Right lobe of liver (tissue), 6 donors: ENCODE data around the gene PET100. TPM values are rescaled to one million over a fixed set of nuclear protein-coding genes. Genes with fewer than 3 reads are reported as not detected.
A peak's percentile ranks its signal among the peaks of the same experiment; 100 is the strongest.

Source experiments
- ATAC-seq, 4 donors: fragments of 200-7000 bp; cut with Tn5 transposase; one replicate each; pipeline ENCODE4 v1.9.1; 2020; ENCODE audit warnings: mild to moderate bottlenecking in 4 of 4, moderate library complexity in 4 of 4
- DNase-seq, 3 donors: peaks; one replicate each; pipeline ENCODE4 v3.0.0-alpha.2; 2020
- H3K27ac ChIP-seq, 3 donors: fragments of 200-600 bp; one replicate each; pipeline ENCODE4 v1.8.0; 2022
- H3K27me3 ChIP-seq, 2 donors: fragments of 200-600 bp; one replicate each; pipeline ENCODE4 v1.8.0; 2022
- H3K36me3 ChIP-seq, 4 donors: fragments of 200-600 bp; sonication (generic) in 1 of 4; one replicate each; pipeline versions ENCODE4 v1.5.1 to v1.8.0; 2017 to 2022; ENCODE audit warnings: control low read depth in 1 of 4
- H3K4me1 ChIP-seq, 4 donors: fragments of 200-600 bp; sonication (generic) in 1 of 4; one replicate each; pipeline versions ENCODE4 v1.5.1 to v1.8.0; 2017 to 2022; ENCODE audit warnings: control low read depth in 1 of 4
- H3K4me3 ChIP-seq, 3 donors: fragments of 200-600 bp; one replicate each; pipeline ENCODE4 v1.8.0; 2022
- H3K9me3 ChIP-seq, 4 donors: fragments of 200-600 bp; sonication (generic) in 1 of 4; one replicate each; pipeline versions ENCODE4 v1.5.1 to v1.8.0; 2017 to 2022; ENCODE audit warnings: control low read depth in 1 of 4
- POLR2A ChIP-seq: fragments of 450-650 bp; IDR thresholded peaks from one replicate; pipeline ENCODE4 v1.6.1; 2017; ENCODE audit warnings: antibody characterized with exemption, mild to moderate bottlenecking
- WGBS: methylation state at CpG from one replicate; pipeline ENCODE4 v1.1.6; 2018; ENCODE audit warnings: low coverage, low lambda C conversion rate; ENCODE audit not compliant: insufficient coverage; ENCODE audit errors: missing lambda C conversion rate; 5-methylcytosine and 5-hydroxymethylcytosine counted together
- intact Hi-C, 2 donors: fragments of 100-400 bp; cut with DNase I; formaldehyde crosslinking; loops; one replicate each; pipeline versions ENCODE4 v1.11.2 to v1.14.1; 2022
- total RNA-seq, 6 experiments: library from RNA; depleted of rRNA in 2 of 6; stranded (reverse); fragments of >200 nt in 2 of 6; fragmentation: NEBNext Ultra II Directional in 3 of 6; extraction: Animal tissue kit (Norgen Biotek cat#: 25700) in 3 of 6; gene quantifications; one replicate each; pipeline versions ENCODE4 v1.1.0 to v1.2.4, GENCODE V29; 2016 to 2023
- TF ChIP-seq, protein P1 (sequence below), 4 donors: fragments of 200-600 bp in 3 of 4; fragments of 450-650 bp in 1 of 4; IDR thresholded peaks; one replicate each; pipeline versions ENCODE4 v1.5.1 to v1.8.0; 2016 to 2022; ENCODE audit warnings: antibody characterized with exemption in 4 of 4, mild to moderate bottlenecking in 2 of 4
- donor health status: DM: no; HTN: yes; CAD: no.
- donor health status: DM: no; HTN: no; CAD: no.
- donor health status: DM: no; HTN: no; CAD: no.
- donor health status: DM: no; HTN: yes; CAD: no.
- donor health status: DM: no; HTN: yes; CAD: no.

The PET100 gene
- total RNA-seq, 6 experiments from 2014 or later: 6.8 to 83.9 (median 56.5) TPM

- WGBS: 29% methylated on average over 5 of the region's 7 CpGs
- no peaks in the 10 kb centered on the region for H3K27me3 ChIP-seq
- H3K36me3 ChIP-seq: no peaks in the 10 kb centered on the region
- H3K27ac ChIP-seq: no peak overlapping the region
- ATAC-seq (no peak), DNase-seq (no peak)
- intact Hi-C loops: loop anchor here (5.0 kb wide), 2 partner anchors 104 to 109 kb away; no protein-coding TSS in a partner anchor
- H3K9me3 ChIP-seq: no peaks in the 10 kb centered on the region
- TF ChIP-seq POLR2A: no peak
- TF ChIP-seq, protein P1, sequence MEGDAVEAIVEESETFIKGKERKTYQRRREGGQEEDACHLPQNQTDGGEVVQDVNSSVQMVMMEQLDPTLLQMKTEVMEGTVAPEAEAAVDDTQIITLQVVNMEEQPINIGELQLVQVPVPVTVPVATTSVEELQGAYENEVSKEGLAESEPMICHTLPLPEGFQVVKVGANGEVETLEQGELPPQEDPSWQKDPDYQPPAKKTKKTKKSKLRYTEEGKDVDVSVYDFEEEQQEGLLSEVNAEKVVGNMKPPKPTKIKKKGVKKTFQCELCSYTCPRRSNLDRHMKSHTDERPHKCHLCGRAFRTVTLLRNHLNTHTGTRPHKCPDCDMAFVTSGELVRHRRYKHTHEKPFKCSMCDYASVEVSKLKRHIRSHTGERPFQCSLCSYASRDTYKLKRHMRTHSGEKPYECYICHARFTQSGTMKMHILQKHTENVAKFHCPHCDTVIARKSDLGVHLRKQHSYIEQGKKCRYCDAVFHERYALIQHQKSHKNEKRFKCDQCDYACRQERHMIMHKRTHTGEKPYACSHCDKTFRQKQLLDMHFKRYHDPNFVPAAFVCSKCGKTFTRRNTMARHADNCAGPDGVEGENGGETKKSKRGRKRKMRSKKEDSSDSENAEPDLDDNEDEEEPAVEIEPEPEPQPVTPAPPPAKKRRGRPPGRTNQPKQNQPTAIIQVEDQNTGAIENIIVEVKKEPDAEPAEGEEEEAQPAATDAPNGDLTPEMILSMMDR (IDR thresholded peaks at IDR 0.05): no peak
- H3K4me3 ChIP-seq: no peak overlapping the region
- H3K4me1 ChIP-seq: peaks cover 0 to 9% (median 4%) of the 10 kb centered on the region in 4 donors
Observed at GRCh38 chr19:7676376-7676775, 46.8 kb downstream of the PET100 start.

DNA sequence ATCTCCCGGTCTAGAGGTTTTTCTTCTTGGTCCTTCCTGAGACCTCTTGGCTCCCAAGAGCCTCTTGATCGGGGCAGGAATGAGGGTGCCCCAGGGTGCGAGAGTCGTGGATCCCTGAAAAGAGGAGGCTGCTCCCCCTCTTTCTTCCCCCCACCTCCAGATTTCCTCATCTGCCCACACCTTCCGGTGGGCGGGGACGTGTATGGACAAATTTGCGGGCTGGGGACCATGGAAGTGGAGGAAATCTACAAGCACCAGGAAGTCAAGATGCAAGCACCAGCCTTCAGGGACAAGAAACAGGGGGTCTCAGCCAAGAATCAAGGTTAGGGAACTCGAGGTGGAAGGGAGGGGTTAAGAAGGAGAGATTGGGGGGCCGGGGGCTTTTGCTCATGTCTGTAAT, 47.3 kb downstream of the PET100 start, which contains the start of gene MCEMP1:
TSS of gene MCEMP1 (plus strand) at position 237 of the 400 bp plus-strand sequence. CDS start at position 268, 31 bp downstream.
- ATAC-seq (no peak), DNase-seq (no peak)
- intact Hi-C loops: loop anchor here (5.0 kb wide), 2 partner anchors 105 to 110 kb away; no protein-coding TSS in a partner anchor
- WGBS: 20% methylated on average over 10 of the region's 10 CpGs
- no peaks in the 10 kb centered on the region for H3K27me3 ChIP-seq
- no peak within 1 kb of the TSS for H3K27ac ChIP-seq
- H3K4me1 ChIP-seq: peaks cover 0 to 9% (median 4%) of the 10 kb centered on the region in 4 donors
- no peak within 1 kb of the TSS for H3K4me3 ChIP-seq
- TF ChIP-seq, protein P1 (IDR thresholded peaks at IDR 0.05): no peak
- no peak for TF ChIP-seq POLR2A
- H3K9me3 ChIP-seq: no peaks in the 10 kb centered on the region
- no peaks in the 10 kb centered on the region for H3K36me3 ChIP-seq

DNA sequence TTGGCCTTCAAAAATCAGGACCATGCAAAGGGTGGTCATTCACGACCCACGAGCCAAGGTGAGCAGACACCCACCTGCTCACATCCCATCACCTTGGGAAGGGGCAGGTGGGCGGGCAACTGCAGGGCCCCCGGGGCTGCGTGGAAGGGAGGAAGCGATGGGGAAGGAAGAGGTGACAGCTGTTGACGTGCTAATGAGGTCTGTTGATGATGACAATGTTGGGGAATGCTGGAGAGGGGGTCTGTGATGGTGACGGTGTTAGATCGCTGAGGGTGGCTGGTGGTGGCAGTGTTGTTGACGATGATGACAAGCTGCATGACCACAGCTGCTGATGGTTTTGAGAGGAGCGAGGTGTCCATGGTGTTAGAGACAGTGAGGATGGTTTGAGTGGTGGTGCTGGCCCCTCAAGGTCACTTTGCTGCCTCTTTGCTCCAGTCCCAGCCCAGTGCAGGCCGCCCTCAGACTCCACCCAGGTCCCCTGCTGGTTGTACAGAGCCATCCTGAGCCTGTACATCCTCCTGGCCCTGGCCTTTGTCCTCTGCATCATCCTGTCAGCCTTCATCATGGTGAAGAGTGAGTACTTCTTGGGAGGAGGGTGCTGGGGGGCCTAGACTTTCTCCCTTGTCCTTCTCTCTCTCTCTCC, 48.2 kb downstream of the PET100 start:
- TF ChIP-seq, protein P1 (IDR thresholded peaks at IDR 0.05): no peak
- no peak for TF ChIP-seq POLR2A
- H3K4me3 ChIP-seq: no peak overlapping the region
- no peaks in the 10 kb centered on the region for H3K27me3 ChIP-seq
- peaks cover 0 to 10% (median 4%) of the 10 kb centered on the region in 4 donors for H3K4me1 ChIP-seq
- ATAC-seq: no peak
- no peaks in the 10 kb centered on the region for H3K9me3 ChIP-seq
- no peak for DNase-seq
- intact Hi-C loops: loop anchor here (5.0 kb wide), 2 partner anchors 105 to 110 kb away; no protein-coding TSS in a partner anchor
- WGBS: 43% methylated on average over 11 of the region's 12 CpGs
- no peaks in the 10 kb centered on the region for H3K36me3 ChIP-seq
- no peak overlapping the region for H3K27ac ChIP-seq

GRCh38 chr19:7678971-7679751, 49.6 kb downstream of the PET100 start:
- WGBS: 36% methylated on average over 28 of the region's 30 CpGs
- Histone ChIP-seq H3K4me3 (no peak overlapping the region), H3K36me3 (peaks cover 0 to 7% (median 0%) of the 10 kb centered on the region in 4 donors), H3K27me3 (no peaks in the 10 kb centered on the region), H3K4me1 (peaks cover 0 to 10% (median 4%) of the 10 kb centered on the region in 4 donors), H3K27ac (no peak overlapping the region), H3K9me3 (no peaks in the 10 kb centered on the region)
- TF ChIP-seq, protein P1 (IDR thresholded peaks at IDR 0.05): peak in 3 of 4 donors; percentile 21 to 32 (median 29)
- TF ChIP-seq POLR2A: no peak
- intact Hi-C loops: loop anchor here (5.0 kb wide), 2 partner anchors 107 to 112 kb away; no protein-coding TSS in a partner anchor
- peak in 1 of 3 donors; percentile 52 for DNase-seq
- ATAC-seq: peak; percentile 24 to 47 (median 41)
